H9 (cell line): ENCODE measurements around the gene IL12B. TPM values are rescaled to one million over a fixed set of nuclear protein-coding genes. Genes with fewer than 3 reads are reported as not detected.

Experiments
- DNase-seq: peaks from one replicate; pipeline ENCODE4 v3.0.0-alpha.2; 2017
- H2AFZ ChIP-seq: one replicate; pipeline ENCODE4 v1.6.1; 2013; ENCODE audit warnings: mild to moderate bottlenecking, low read length, control low read depth, moderate library complexity
- H2AK5ac ChIP-seq: 2 replicates; pipeline ENCODE4 v1.6.1; 2013; ENCODE audit warnings: low read length, control low read depth, mixed read lengths; ENCODE audit not compliant: insufficient read length
- H2BK120ac ChIP-seq: one replicate; pipeline ENCODE4 v1.6.1; 2013; ENCODE audit warnings: low read depth, mild to moderate bottlenecking, low read length, control low read depth, inconsistent platforms; ENCODE audit not compliant: poor library complexity, severe bottlenecking
- H2BK12ac ChIP-seq: 2 replicates; pipeline ENCODE4 v1.6.1; 2013; ENCODE audit warnings: low read length, control low read depth, mixed read lengths, low read depth; ENCODE audit not compliant: insufficient read length
- H2BK15ac ChIP-seq: 2 replicates; pipeline ENCODE4 v1.6.1; 2013; ENCODE audit warnings: low read depth, low read length, control low read depth
- H2BK20ac ChIP-seq: one replicate; pipeline ENCODE4 v1.6.1; 2013; ENCODE audit warnings: low read depth, mild to moderate bottlenecking, low read length, control low read depth, inconsistent platforms; ENCODE audit not compliant: poor library complexity, severe bottlenecking
- H2BK5ac ChIP-seq: 2 replicates; pipeline ENCODE4 v1.6.1; 2013; ENCODE audit warnings: low read length, control low read depth, mixed read lengths; ENCODE audit not compliant: insufficient read length
- H3K14ac ChIP-seq: 2 replicates; pipeline ENCODE4 v1.6.1; 2013; ENCODE audit warnings: low read length, control low read depth; ENCODE audit not compliant: insufficient read depth
- H3K18ac ChIP-seq: 2 replicates; pipeline ENCODE4 v1.6.1; 2013; ENCODE audit warnings: low read depth, mild to moderate bottlenecking, mixed read lengths, low read length, control low read depth; ENCODE audit not compliant: insufficient read length
- H3K23ac ChIP-seq: 2 replicates; pipeline ENCODE4 v1.6.1; 2013; ENCODE audit warnings: low read length, control low read depth, mixed read lengths, low read depth; ENCODE audit not compliant: insufficient read length
- H3K23me2 ChIP-seq: 2 replicates; pipeline ENCODE4 v1.6.1; 2013; ENCODE audit warnings: low read depth, mild to moderate bottlenecking, mixed read lengths, low read length, control low read depth; ENCODE audit not compliant: insufficient read length, poor library complexity, severe bottlenecking
- H3K27ac ChIP-seq: 2 replicates; pipeline ENCODE4 v1.5.1; 2013; ENCODE audit warnings: low read length, control low read depth, mixed read lengths, low read depth; ENCODE audit not compliant: insufficient read length
- H3K27me3 ChIP-seq: 2 replicates; pipeline ENCODE4 v1.6.1; 2013; ENCODE audit warnings: low read length, control low read depth, inconsistent platforms; ENCODE audit not compliant: insufficient read depth
- H3K4ac ChIP-seq: 2 replicates; pipeline ENCODE4 v1.6.1; 2013; ENCODE audit warnings: low read depth, mild to moderate bottlenecking, control low read depth, inconsistent platforms, low read length, moderate library complexity
- H3K4me1 ChIP-seq: 2 replicates; pipeline ENCODE4 v1.6.1; 2013; ENCODE audit warnings: low read length, control low read depth, inconsistent platforms; ENCODE audit not compliant: insufficient read depth
- H3K4me2 ChIP-seq: 2 replicates; pipeline ENCODE4 v1.6.1; 2013; ENCODE audit warnings: low read length, control low read depth, mixed read lengths; ENCODE audit not compliant: insufficient read length, insufficient read depth
- H3K56ac ChIP-seq: 2 replicates; pipeline ENCODE4 v1.6.1; 2013; ENCODE audit warnings: low read depth, mild to moderate bottlenecking, mixed read lengths, low read length, control low read depth; ENCODE audit not compliant: insufficient read length
- H3K79me1 ChIP-seq: 2 replicates; pipeline ENCODE4 v1.6.1; 2013; ENCODE audit warnings: low read depth, mild to moderate bottlenecking, moderate library complexity, low read length, control low read depth, inconsistent platforms; ENCODE audit not compliant: insufficient read depth, poor library complexity, severe bottlenecking
- H3K79me2 ChIP-seq: 2 replicates; pipeline ENCODE4 v1.6.1; 2013; ENCODE audit warnings: low read length, control low read depth, inconsistent platforms; ENCODE audit not compliant: insufficient read depth
- H3K9ac ChIP-seq: 2 replicates; pipeline ENCODE4 v1.6.1; 2013; ENCODE audit warnings: low read length, control low read depth, mixed read lengths; ENCODE audit not compliant: insufficient read length; ENCODE audit errors: extremely low read depth
- H3K9me3 ChIP-seq: one replicate; pipeline ENCODE4 v1.6.1; 2013; ENCODE audit warnings: low read depth, low read length, inconsistent platforms; ENCODE audit not compliant: control insufficient read depth
- H3T11ph ChIP-seq: one replicate; pipeline ENCODE4 v1.6.1; 2013; ENCODE audit warnings: mild to moderate bottlenecking, low read length, control low read depth, inconsistent platforms
- H4K20me1 ChIP-seq: one replicate; pipeline ENCODE4 v1.6.1; 2013; ENCODE audit not compliant: control insufficient read depth, insufficient read length, insufficient read depth
- H4K5ac ChIP-seq: 2 replicates; pipeline ENCODE4 v1.6.1; 2013; ENCODE audit warnings: low read depth, mild to moderate bottlenecking, mixed read lengths, low read length, control low read depth; ENCODE audit not compliant: insufficient read length
- H4K8ac ChIP-seq: replicated peaks from 2 replicates; pipeline ENCODE4 v1.6.1; 2013; ENCODE audit warnings: low read length, control low read depth, mixed read lengths, low read depth; ENCODE audit not compliant: insufficient read length
- H4K91ac ChIP-seq: 2 replicates; pipeline ENCODE4 v1.6.1; 2013; ENCODE audit warnings: low read depth, mild to moderate bottlenecking, moderate library complexity, mixed read lengths, low read length, control low read depth; ENCODE audit not compliant: insufficient read length
- H3K27ac Mint-ChIP-seq, 3 experiments: 2 replicates in 2 of 3; 3 replicates in 1 of 3; pipeline ENCODE4 v1.8.0; 2020 to 2021; ENCODE audit warnings: mixed read lengths in 3 of 3, mild to moderate bottlenecking in 1 of 3, moderate library complexity in 1 of 3
- H3K27me3 Mint-ChIP-seq: 2 replicates; pipeline ENCODE4 v1.8.0; 2021; ENCODE audit warnings: low read depth, mild to moderate bottlenecking, moderate library complexity, mixed read lengths
- H3K36me3 Mint-ChIP-seq, 3 experiments: 2 replicates in 2 of 3; 3 replicates in 1 of 3; pipeline ENCODE4 v1.8.0; 2020 to 2021; ENCODE audit warnings: low read depth in 3 of 3, mixed read lengths in 3 of 3; ENCODE audit not compliant: insufficient read depth in 1 of 3
- H3K4me1 Mint-ChIP-seq, 2 experiments: 2 replicates each; pipeline ENCODE4 v1.8.0; 2020; ENCODE audit warnings: mixed read lengths in 2 of 2
- H3K4me3 Mint-ChIP-seq, 2 experiments: 2 replicates in 1 of 2; 3 replicates in 1 of 2; pipeline ENCODE4 v1.8.0; 2020 to 2021; ENCODE audit warnings: mild to moderate bottlenecking in 2 of 2, mixed read lengths in 2 of 2, moderate library complexity in 1 of 2
- H3K9me3 Mint-ChIP-seq, 2 experiments: 2 replicates in 1 of 2; 3 replicates in 1 of 2; pipeline ENCODE4 v1.8.0; 2020; ENCODE audit warnings: mild to moderate bottlenecking in 2 of 2, mixed read lengths in 2 of 2, moderate library complexity in 1 of 2
- WGBS: extraction: QIAGEN DNeasy Blood & Tissue Kit; methylation state at CpG from one replicate; pipeline ENCODE4 v1.1.7; 2013; ENCODE audit warnings: missing lambda C conversion rate, low lambda C conversion rate, mixed read lengths; ENCODE audit not compliant: insufficient read length; ENCODE audit errors: extremely low coverage; 5-methylcytosine and 5-hydroxymethylcytosine counted together
- total RNA-seq: library from RNA; stranded (reverse); gene quantifications from 2 replicates; pipeline ENCODE4 v1.2.1, GENCODE V29; 2021
- TF ChIP-seq, protein P1 (sequence below): fragments of 200-600 bp; sonication (generic); conservative IDR thresholded peaks from 3 replicates; pipeline ENCODE4 v1.8.0; 2021; ENCODE audit warnings: antibody characterized with exemption, mild to moderate bottlenecking

IL12B gene
- total RNA-seq, 1 experiment from 2014 or later = not detected

DNA sequence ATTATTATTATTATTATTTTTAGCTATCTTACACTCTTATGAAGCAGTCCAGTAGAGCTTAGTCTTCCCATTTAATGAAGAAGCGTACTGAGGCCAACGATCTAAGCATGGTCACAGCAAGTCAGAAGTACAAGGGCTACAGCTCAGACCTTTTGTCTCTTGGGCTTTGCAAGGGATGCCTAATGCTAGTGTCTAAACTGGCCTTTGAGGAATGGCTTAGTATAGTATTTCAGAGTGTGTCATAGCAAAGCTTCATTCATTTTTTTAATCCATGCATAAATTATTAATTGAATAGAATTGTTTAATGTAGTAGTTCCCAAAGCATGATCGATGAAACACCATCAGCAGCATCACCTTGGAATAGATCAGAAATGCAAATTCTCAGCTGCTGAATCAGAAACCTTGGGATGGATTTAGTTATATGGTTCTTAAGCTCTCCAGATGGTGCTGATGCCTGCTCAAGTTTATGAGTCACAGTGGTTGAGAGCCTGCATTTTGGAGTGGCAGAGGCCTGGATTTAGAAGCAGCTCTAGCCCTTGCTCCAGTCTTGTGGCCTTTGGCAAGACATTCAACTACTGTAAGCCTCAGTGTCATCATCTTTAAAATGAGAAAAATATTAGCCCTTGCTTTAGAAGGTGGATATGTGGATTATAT lies 6.1 kb downstream of the IL12B start:
- no peak overlapping the region for H2BK20ac ChIP-seq
- H2AK5ac ChIP-seq = no peak overlapping the region
- no peaks in the 10 kb centered on the region for H3K79me1 ChIP-seq
- no peak for DNase-seq
- Mint-ChIP-seq H3K27ac (no peak overlapping the region), H3K27me3 (peaks cover 9% of the 10 kb centered on the region; the same call in 1 of the 2 replicates), H3K9me3 (no peaks in the 10 kb centered on the region), H3K4me3 (no peak overlapping the region), H3K4me1 (no peaks in the 10 kb centered on the region), H3K36me3 (no peaks in the 10 kb centered on the region)
- H4K5ac ChIP-seq = no peak overlapping the region
- H3K56ac ChIP-seq = no peak overlapping the region
- no peak overlapping the region for H3K9ac ChIP-seq
- no peaks in the 10 kb centered on the region for H4K20me1 ChIP-seq
- H4K91ac ChIP-seq = no peak overlapping the region
- H3K23ac ChIP-seq = no peak overlapping the region
- H2BK15ac ChIP-seq = no peak overlapping the region
- no peaks in the 10 kb centered on the region for H3K9me3 ChIP-seq
- H2BK120ac ChIP-seq = no peak overlapping the region
- no peak overlapping the region for H3K18ac ChIP-seq
- no peaks in the 10 kb centered on the region for H3K4me1 ChIP-seq
- no peaks in the 10 kb centered on the region for H3K79me2 ChIP-seq
- no CpG with 5 or more reads among the region's 3 CpGs for WGBS
- no peak overlapping the region for H2AFZ ChIP-seq
- TF ChIP-seq, protein P1, sequence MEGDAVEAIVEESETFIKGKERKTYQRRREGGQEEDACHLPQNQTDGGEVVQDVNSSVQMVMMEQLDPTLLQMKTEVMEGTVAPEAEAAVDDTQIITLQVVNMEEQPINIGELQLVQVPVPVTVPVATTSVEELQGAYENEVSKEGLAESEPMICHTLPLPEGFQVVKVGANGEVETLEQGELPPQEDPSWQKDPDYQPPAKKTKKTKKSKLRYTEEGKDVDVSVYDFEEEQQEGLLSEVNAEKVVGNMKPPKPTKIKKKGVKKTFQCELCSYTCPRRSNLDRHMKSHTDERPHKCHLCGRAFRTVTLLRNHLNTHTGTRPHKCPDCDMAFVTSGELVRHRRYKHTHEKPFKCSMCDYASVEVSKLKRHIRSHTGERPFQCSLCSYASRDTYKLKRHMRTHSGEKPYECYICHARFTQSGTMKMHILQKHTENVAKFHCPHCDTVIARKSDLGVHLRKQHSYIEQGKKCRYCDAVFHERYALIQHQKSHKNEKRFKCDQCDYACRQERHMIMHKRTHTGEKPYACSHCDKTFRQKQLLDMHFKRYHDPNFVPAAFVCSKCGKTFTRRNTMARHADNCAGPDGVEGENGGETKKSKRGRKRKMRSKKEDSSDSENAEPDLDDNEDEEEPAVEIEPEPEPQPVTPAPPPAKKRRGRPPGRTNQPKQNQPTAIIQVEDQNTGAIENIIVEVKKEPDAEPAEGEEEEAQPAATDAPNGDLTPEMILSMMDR = no peak
- no peak overlapping the region for H4K8ac ChIP-seq
- H3K4ac ChIP-seq = no peak overlapping the region
- H3K4me2 ChIP-seq = no peak overlapping the region
- no peak overlapping the region for H2BK5ac ChIP-seq
- H3K27ac ChIP-seq = no peak overlapping the region
- no peaks in the 10 kb centered on the region for H3K23me2 ChIP-seq
- H3K14ac ChIP-seq = no peak overlapping the region
- no peak overlapping the region for H3T11ph ChIP-seq
- H2BK12ac ChIP-seq = no peak overlapping the region
- H3K27me3 ChIP-seq = no peaks in the 10 kb centered on the region
